ENCODE measurements around the gene WWTR1. TPM values are rescaled to one million over a fixed set of nuclear protein-coding genes. Genes with fewer than 3 reads are reported as not detected.

Gene WWTR1
- total RNA-seq, 1 donor from 2014 or later = 2.6 TPM

DNA sequence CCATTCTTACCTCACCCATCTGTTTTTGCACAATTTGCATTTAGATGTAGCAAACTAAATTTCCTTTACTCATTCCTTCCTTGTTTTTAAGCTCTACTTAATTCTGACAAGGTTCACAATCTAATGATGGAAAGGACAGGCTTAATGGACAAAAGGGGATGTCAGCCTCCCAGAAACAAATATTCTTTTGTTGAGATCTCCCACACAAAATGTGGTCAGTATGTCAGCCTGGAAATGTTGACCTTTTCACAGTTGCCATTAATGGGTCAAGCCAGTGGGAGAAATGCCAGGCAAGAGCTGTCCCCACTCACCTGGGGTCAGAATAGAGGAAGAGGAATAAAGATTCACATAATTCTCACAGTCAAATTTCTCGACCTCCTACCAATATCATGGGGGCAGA, 27.0 kb downstream of the WWTR1 start:
- no peak overlapping the region for H3K4me3 Mint-ChIP-seq (ENCODE audit: low read depth)

DNA sequence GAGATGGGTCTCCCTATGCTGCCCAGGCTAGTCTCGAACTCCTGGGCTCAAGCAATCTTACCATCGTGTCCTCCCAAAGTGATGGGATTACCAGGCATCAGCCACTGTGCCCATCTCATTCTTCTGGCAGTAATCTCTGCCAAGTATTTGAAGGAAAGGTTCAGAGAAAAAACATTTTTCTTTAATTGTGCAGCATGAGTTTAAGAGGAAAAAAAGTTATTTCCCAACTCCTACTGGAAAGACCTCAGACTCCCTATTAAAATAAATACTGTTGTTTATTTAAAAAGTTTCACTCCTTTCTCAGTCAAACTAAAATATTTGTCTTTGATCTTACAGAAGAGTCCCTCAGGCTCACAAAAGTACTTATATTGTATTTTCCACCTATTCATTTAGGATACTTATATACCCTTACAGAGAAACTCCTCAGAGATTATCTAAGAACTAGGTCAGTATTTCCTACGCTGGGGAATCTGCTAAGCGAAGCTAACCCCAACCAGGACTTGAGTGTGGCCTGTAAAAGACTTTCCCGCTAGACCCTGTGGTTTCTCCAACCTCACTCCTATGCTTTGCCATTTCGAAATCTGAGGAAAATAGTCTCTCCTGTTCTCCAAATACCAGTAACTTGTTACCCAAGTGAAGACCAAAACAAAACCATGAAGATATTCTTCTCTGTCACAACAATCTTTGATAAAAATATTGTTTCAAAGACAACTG, 28.7 kb downstream of the WWTR1 start:
- Mint-ChIP-seq H3K4me3 (ENCODE audit: low read depth) (no peak overlapping the region), H3K4me1 (ENCODE audit: low read depth) (peaks cover 1% of the 10 kb centered on the region), H3K27me3 (ENCODE audit: low read depth) (peaks cover 34% of the 10 kb centered on the region), H3K36me3 (ENCODE audit: low read depth) (no peaks in the 10 kb centered on the region), H3K9me3 (no peaks in the 10 kb centered on the region), H3K27ac (no peak overlapping the region)
- intact Hi-C loops (cut with micrococcal nuclease) = no loop called here
- DNase-seq (ENCODE audit: low spot score) = no peak

More for the DNA sequence above, 27.0 kb downstream of the WWTR1 start:
- Mint-ChIP-seq H3K27ac (no peak overlapping the region), H3K9me3 (no peaks in the 10 kb centered on the region), H3K27me3 (ENCODE audit: low read depth) (peaks cover 46% of the 10 kb centered on the region), H3K4me1 (ENCODE audit: low read depth) (peaks cover under 1% of the 10 kb centered on the region), H3K36me3 (ENCODE audit: low read depth) (no peaks in the 10 kb centered on the region)
- DNase-seq (ENCODE audit: low spot score) = no peak
- intact Hi-C loops (cut with micrococcal nuclease) = no loop called here

DNA sequence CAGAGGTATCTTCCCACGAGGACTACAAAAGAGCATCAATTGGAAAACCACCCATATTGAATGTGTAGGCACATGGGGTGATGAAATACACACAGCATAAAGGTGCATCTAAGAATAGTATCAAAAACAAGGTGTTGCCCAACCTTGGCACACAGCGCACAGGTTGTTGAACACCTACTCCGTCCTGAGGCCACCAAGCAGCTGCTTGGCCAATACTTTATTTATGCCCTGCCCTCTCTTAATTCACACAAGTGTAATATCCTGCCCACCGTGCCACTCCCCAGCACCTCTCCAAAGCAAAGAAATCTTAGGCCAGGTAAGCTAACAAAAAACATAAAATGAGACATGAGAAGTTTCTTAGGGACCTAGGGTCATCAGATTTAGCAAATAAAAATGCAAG, 31.2 kb downstream of the WWTR1 start:
- Mint-ChIP-seq H3K4me1 (ENCODE audit: low read depth) (peaks cover 11% of the 10 kb centered on the region), H3K9me3 (no peaks in the 10 kb centered on the region), H3K4me3 (ENCODE audit: low read depth) (no peak overlapping the region), H3K27me3 (ENCODE audit: low read depth) (peaks cover 19% of the 10 kb centered on the region), H3K27ac (no peak overlapping the region), H3K36me3 (ENCODE audit: low read depth) (no peaks in the 10 kb centered on the region)
- intact Hi-C loops (cut with micrococcal nuclease) = no loop called here
- no peak for DNase-seq (ENCODE audit: low spot score)

DNA sequence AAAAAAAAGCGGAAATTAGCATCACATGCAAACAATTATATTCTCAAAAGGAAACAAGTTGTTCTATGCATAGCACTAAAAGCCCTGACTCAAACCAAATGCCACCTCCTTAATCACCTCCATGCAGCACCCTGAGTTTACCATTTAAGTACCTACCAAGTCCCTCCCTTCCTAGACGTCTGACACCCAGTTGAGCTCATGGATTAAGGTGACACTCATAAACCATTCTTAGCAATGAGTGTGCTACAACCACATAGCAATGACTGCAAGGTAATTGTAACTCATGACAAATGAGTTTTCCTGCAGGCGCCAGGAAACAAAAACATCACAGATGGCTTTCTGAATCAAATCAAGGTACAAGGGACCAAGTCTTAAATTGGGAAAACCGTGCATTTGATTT, 32.0 kb downstream of the WWTR1 start:
- intact Hi-C loops (cut with micrococcal nuclease) = no loop called here
- Mint-ChIP-seq H3K36me3 (ENCODE audit: low read depth) (no peaks in the 10 kb centered on the region), H3K27ac (no peak overlapping the region), H3K4me3 (ENCODE audit: low read depth) (no peak overlapping the region), H3K4me1 (ENCODE audit: low read depth) (peaks cover 20% of the 10 kb centered on the region), H3K27me3 (ENCODE audit: low read depth) (peaks cover 13% of the 10 kb centered on the region), H3K9me3 (no peaks in the 10 kb centered on the region)
- no peak for DNase-seq (ENCODE audit: low spot score)

DNA sequence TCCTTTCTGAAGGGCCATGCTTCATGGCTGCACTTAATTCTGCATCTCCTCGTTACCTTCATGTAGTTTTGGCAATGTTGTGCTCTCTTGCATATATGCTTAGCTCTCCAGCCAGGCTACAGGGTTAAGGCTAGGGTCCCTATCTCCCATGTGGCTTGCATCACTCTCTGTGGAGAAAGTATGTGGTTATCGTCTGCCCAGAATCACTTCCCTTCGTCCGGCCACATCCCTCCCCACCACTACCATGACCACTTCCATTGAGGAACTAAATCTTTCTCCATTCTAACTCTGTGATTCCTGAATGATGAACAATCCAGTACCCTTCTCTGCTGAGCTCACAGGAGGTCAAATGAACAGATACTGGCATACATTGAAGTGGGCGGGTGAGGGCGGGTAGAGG, 34.0 kb downstream of the WWTR1 start:
- H3K4me1 Mint-ChIP-seq (ENCODE audit: low read depth) = peaks cover 34% of the 10 kb centered on the region
- no peak overlapping the region for H3K4me3 Mint-ChIP-seq (ENCODE audit: low read depth)
- no peak overlapping the region for H3K27ac Mint-ChIP-seq
- intact Hi-C loops (cut with micrococcal nuclease) = loop anchor here (5.0 kb wide), 1 partner anchor 33 kb away; the partner anchor contains the start of gene WWTR1
- no peaks in the 10 kb centered on the region for H3K9me3 Mint-ChIP-seq
- H3K27me3 Mint-ChIP-seq (ENCODE audit: low read depth) = peaks cover 4% of the 10 kb centered on the region
- no peaks in the 10 kb centered on the region for H3K36me3 Mint-ChIP-seq (ENCODE audit: low read depth)
- DNase-seq (ENCODE audit: low spot score) = no peak

DNA sequence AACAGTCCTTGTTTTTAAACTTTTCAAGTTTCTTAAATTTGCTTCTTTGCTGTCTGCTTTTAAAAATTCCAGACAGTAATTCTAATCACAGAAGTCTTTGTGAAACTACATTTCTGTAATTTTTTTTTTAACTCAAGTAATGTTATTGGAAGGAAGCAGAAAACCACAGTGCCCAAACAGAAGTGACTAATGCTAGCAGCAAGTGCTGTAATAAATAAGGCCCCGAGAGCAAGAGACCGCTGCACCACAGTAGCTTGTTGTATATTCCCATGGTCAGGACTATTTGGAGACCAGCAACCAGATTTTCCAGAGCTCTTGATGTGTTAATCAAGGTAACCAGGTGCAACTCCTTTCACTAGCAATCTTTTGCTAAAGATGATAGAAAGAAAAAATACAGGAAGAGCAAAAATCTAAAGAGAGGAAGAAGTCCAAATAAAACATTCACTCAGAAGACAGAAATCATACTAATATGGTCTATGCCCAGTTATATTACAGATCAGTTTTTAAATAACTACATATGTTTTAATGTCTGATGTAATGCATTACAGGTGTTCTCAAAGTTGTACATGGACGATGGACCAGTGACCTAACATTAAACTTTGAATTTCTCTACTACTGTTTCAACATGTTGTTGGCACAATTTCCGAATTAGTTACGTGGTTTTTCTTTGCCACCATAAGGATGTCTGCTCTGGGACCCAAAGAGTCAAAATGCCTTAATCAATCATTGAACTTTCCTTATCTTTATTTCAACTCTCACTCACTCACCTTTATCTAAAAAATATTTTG, 36.4 kb downstream of the WWTR1 start:
- intact Hi-C loops (cut with micrococcal nuclease) = loop anchor here (1.0 to 5.0 kb wide), 2 partner anchors 12 to 36 kb away; partner anchors contain the start of gene WWTR1
- no peak for DNase-seq (ENCODE audit: low spot score)
- Mint-ChIP-seq H3K4me1 (ENCODE audit: low read depth) (peaks cover 34% of the 10 kb centered on the region), H3K36me3 (ENCODE audit: low read depth) (no peaks in the 10 kb centered on the region), H3K27me3 (ENCODE audit: low read depth) (no peaks in the 10 kb centered on the region), H3K4me3 (ENCODE audit: low read depth) (peak overlapping the region; percentile 39), H3K9me3 (no peaks in the 10 kb centered on the region), H3K27ac (peak overlapping the region; percentile 77)

DNA sequence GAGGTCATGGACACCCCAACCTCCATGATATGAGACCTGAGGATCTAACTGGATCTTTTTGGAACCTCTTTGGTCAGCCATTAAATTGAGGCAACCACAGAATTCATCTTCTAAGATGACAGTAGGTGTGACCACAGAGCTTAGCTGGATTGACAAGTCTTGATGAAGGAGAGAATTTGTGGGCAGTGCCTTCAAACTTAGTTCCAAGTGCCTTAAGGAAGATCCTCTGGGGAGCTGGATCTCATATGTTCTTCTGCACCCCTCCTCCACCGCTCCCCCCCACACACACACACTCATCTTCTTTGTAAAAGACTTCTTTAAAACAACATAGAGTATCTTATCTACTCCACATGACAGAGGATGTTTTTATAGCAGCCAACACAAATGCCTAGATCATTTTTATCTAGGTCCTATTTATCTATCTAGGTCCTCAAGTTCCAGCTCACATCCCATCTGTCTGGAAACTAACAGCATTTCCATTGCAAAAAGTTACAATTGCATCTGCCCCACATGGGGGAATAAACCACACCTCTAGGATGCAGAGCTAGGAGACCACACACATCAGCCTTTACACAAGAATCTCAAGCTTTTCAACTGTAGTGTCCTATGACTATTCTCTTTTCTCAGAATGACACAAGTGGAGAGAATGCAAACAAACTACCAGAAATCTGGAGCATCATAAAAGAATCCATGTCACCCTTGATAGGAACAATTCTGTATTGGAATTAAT, 37.4 kb downstream of the WWTR1 start:
- peak overlapping the region; percentile 8 for H3K4me3 Mint-ChIP-seq (ENCODE audit: low read depth)
- no peak for DNase-seq (ENCODE audit: low spot score)
- H3K4me1 Mint-ChIP-seq (ENCODE audit: low read depth) = peaks cover 34% of the 10 kb centered on the region
- H3K27me3 Mint-ChIP-seq (ENCODE audit: low read depth) = peaks cover 3% of the 10 kb centered on the region
- H3K9me3 Mint-ChIP-seq = no peaks in the 10 kb centered on the region
- H3K27ac Mint-ChIP-seq = peak overlapping the region; percentile 77
- intact Hi-C loops (cut with micrococcal nuclease) = loop anchor here (1.0 to 5.0 kb wide), 5 partner anchors 11 to 107 kb away; partner anchors contain the start of gene WWTR1
- H3K36me3 Mint-ChIP-seq (ENCODE audit: low read depth) = no peaks in the 10 kb centered on the region

DNA sequence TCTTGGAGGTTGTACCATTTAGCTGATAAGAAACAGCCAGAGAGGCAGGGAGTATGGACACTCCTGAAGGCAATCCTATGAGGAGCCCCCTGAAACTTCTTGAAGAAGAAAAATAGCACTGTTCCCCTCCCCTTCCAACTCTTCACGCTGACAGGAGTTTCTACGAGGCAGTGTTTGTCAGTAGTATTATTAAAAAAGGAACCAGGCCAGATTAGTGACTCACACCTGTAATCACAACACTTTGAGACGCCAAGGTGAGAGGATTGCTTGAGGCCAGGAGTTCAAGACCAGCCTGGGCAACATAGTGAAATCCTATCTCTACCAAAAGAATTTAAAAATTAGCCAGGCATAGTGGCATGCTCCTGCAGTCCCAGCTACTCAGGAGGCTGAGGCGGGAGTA, 38.7 kb downstream of the WWTR1 start:
- DNase-seq (ENCODE audit: low spot score) = no peak
- H3K9me3 Mint-ChIP-seq = no peaks in the 10 kb centered on the region
- peaks cover 34% of the 10 kb centered on the region for H3K4me1 Mint-ChIP-seq (ENCODE audit: low read depth)
- H3K27ac Mint-ChIP-seq = no peak overlapping the region
- no peaks in the 10 kb centered on the region for H3K36me3 Mint-ChIP-seq (ENCODE audit: low read depth)
- intact Hi-C loops (cut with micrococcal nuclease) = no loop called here
- H3K27me3 Mint-ChIP-seq (ENCODE audit: low read depth) = peaks cover 5% of the 10 kb centered on the region
- no peak overlapping the region for H3K4me3 Mint-ChIP-seq (ENCODE audit: low read depth)

DNA sequence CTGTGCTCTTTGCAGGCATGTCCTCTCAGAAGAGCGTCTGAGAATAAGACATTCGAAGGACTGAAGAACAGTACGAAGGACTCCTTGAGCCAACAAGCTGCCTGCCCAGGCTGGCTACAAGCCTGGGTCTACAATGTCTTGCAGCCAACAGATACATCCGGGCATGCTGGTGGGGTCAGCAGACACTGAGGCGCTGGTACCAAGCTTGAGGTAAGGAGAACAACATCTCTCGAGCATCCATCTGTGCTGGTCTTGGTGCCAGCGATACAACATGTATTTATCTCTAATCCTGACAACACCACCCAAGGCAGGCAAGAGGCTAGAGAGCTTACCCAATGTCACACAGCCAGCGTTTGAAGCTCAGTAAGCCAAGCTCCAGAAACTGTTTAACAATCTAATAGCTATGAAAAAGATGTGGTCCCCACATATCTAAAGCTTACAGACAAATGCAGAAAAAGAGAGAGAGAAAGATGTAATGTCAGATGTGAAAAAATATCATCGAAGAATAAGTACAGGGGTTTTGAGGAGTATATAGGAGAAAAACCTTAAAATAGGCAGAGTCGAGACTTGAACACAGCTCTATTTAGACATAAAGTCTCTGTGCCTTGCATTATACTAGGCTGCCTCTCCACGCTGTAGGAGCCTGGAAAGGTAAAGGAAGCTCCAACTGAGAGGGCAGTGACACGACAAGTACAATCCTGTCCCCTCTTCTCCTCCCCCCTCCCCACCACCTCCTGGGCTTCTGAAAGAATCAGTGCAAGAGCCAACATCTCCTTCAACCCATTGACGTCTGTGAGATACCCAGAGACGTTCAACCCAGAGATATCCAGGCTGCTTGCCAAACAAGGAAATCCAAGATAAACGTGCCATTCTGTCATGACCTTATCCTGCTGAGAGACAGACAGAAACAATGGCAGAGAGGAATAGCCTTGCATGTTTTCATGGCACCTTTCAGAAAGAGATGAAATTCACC, 39.4 kb downstream of the WWTR1 start:
- H3K27me3 Mint-ChIP-seq (ENCODE audit: low read depth) = peaks cover 5% of the 10 kb centered on the region
- no peak for DNase-seq (ENCODE audit: low spot score)

DNA sequence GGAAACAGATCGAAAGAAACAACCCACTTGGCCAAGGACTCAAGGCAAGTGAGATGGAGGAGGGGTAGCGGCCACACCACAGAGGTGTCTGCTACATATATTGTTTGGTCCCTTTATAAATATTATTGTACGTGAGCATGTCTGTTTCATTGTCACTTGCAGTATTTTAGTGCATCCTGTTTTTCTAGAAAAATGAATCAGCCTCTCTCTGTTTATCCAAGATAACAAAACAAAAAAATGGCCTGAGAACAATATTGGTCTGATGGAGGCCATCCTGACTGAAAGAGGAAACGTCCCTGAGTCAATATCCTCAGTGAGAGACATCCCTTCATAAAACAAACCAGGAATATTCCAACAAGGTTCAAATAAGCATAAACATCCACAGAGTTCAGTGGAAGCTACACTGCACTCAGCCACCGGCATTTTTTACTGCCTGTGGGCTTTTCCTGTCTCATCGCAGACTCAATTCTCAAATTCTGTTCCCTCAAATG, 42.0 kb downstream of the WWTR1 start:
- H3K4me1 Mint-ChIP-seq (ENCODE audit: low read depth) = peaks cover 15% of the 10 kb centered on the region
- DNase-seq (ENCODE audit: low spot score) = no peak
- no peak overlapping the region for H3K27ac Mint-ChIP-seq
- peaks cover 5% of the 10 kb centered on the region for H3K27me3 Mint-ChIP-seq (ENCODE audit: low read depth)
- no peak overlapping the region for H3K4me3 Mint-ChIP-seq (ENCODE audit: low read depth)
- H3K36me3 Mint-ChIP-seq (ENCODE audit: low read depth) = no peaks in the 10 kb centered on the region
- intact Hi-C loops (cut with micrococcal nuclease) = no loop called here
- no peaks in the 10 kb centered on the region for H3K9me3 Mint-ChIP-seq

More for the DNA sequence above, 39.4 kb downstream of the WWTR1 start:
- H3K4me1 Mint-ChIP-seq (ENCODE audit: low read depth) = peaks cover 31% of the 10 kb centered on the region
- no peak overlapping the region for H3K27ac Mint-ChIP-seq
- intact Hi-C loops (cut with micrococcal nuclease) = no loop called here
- H3K9me3 Mint-ChIP-seq = no peaks in the 10 kb centered on the region
- H3K36me3 Mint-ChIP-seq (ENCODE audit: low read depth) = no peaks in the 10 kb centered on the region
- no peak overlapping the region for H3K4me3 Mint-ChIP-seq (ENCODE audit: low read depth)

DNA sequence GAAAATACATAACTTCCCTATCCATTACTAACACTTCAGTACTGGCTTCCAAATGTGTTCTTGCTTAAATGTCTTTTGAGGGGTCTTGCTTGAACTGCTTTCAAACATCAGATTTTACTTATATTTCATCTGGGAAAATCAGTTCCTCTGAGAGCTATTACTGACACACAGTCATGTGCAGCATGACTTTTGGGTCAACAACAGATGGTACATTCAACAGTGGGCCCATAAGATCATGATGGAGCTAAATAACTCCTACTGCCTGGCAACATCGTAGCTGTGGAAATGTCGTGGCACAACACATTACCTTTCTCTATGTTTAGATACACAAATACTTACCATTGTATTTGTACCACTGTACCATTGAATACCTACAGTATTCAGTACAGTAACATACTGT, 43.8 kb downstream of the WWTR1 start:
- Mint-ChIP-seq H3K4me1 (ENCODE audit: low read depth) (peaks cover 8% of the 10 kb centered on the region), H3K36me3 (ENCODE audit: low read depth) (no peaks in the 10 kb centered on the region), H3K27me3 (ENCODE audit: low read depth) (peaks cover 5% of the 10 kb centered on the region), H3K4me3 (ENCODE audit: low read depth) (no peak overlapping the region), H3K9me3 (no peaks in the 10 kb centered on the region), H3K27ac (no peak overlapping the region)
- intact Hi-C loops (cut with micrococcal nuclease) = no loop called here
- no peak for DNase-seq (ENCODE audit: low spot score)

DNA sequence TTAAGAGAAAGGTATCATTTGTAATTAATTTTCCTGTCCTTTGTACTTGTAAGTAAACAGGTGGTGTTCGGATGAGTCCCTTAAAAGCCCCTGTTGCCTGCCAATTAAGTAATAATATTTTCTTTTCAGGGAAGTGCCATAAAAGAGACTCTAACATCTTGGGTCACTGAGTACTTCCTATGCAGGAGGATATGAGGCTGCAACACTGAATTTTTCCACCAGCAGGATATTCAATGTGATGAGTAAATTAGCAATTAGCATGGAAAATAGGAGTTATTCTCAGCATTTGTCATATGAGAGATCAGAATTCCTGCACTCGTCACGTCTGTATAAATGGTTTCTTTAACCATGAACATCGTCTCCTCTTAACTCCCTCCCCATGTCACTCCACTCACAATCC, 45.4 kb downstream of the WWTR1 start:
- H3K27me3 Mint-ChIP-seq (ENCODE audit: low read depth) = peaks cover 5% of the 10 kb centered on the region
- no peak for DNase-seq (ENCODE audit: low spot score)
- no peaks in the 10 kb centered on the region for H3K9me3 Mint-ChIP-seq
- H3K4me3 Mint-ChIP-seq (ENCODE audit: low read depth) = no peak overlapping the region
- intact Hi-C loops (cut with micrococcal nuclease) = no loop called here
- no peak overlapping the region for H3K27ac Mint-ChIP-seq
- H3K4me1 Mint-ChIP-seq (ENCODE audit: low read depth) = peaks cover 12% of the 10 kb centered on the region
- no peaks in the 10 kb centered on the region for H3K36me3 Mint-ChIP-seq (ENCODE audit: low read depth)
